Measurements from ENCODE around the gene WLS. TPM values are rescaled to one million over a fixed set of nuclear protein-coding genes. Genes with fewer than 3 reads are reported as not detected.

Gene WLS
- total RNA-seq, 2 experiments from 2014 or later = not detected

DNA sequence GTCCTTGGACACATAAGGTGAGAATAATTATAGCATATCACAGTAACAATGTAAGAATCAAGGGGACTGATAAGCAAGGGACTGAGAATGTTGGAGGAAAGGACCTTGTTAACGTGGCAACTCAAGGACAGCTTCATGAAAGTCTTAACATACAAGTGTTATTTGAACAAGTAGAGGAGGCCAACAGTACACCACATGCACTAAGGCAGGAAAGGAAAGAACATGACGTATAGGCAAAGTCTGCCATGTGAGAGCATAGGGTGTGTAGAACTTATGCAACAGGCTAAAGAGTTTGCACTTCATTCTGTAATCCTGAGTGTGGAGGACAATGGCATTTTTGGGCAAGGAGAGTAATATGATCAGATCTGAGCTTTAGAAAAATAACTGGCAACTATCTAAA lies 148.6 kb downstream of the WLS start:
- Mint-ChIP-seq H3K4me3 (no peak overlapping the region), H3K36me3 (no peaks in the 10 kb centered on the region), H3K9me3 (ENCODE audit: low read depth) (no peaks in the 10 kb centered on the region), H3K4me1 (no peaks in the 10 kb centered on the region), H3K27ac (no peak overlapping the region), H3K27me3 (no peaks in the 10 kb centered on the region)
- CTCF ChIA-PET = no interaction called here
- no peak for ATAC-seq
- no peak for DNase-seq

- CTCF ChIA-PET = no interaction called here
- no peaks in the 10 kb centered on the region for H3K9me3 Mint-ChIP-seq (ENCODE audit: low read depth)
- H3K36me3 Mint-ChIP-seq = no peaks in the 10 kb centered on the region
- no peak for ATAC-seq
- DNase-seq = no peak
- no peaks in the 10 kb centered on the region for H3K4me1 Mint-ChIP-seq
- no peaks in the 10 kb centered on the region for H3K27me3 Mint-ChIP-seq
- no peak overlapping the region for H3K27ac Mint-ChIP-seq
- no peak overlapping the region for H3K4me3 Mint-ChIP-seq
These were observed 150.5 kb downstream of the WLS start for GRCh38 chr1:68081775-68082283.

DNA sequence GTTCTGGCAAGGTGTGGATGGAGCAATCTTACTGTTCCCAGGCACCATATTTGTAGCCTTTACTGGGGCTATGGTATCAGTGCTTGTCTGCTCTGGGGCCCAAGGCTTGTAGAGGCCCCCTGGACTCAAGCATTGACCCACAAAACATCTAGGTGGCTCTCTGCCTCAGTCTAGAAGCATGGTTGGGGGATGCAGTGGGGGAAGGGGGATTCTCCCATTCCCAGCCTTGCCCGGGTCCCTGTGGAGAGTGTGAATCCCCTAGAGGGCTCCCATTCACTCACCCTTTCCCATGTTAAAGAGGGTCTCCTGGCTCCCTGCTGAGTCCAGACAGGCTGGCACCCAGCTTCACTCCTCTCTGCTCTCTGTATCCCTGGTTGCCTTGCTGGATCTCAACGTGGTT lies 153.7 kb downstream of the WLS start:
- DNase-seq (no peak), ATAC-seq (no peak)
- H3K27me3 Mint-ChIP-seq = no peaks in the 10 kb centered on the region
- no peak overlapping the region for H3K27ac Mint-ChIP-seq
- no peaks in the 10 kb centered on the region for H3K4me1 Mint-ChIP-seq
- H3K36me3 Mint-ChIP-seq = no peaks in the 10 kb centered on the region
- no peaks in the 10 kb centered on the region for H3K9me3 Mint-ChIP-seq (ENCODE audit: low read depth)
- no peak overlapping the region for H3K4me3 Mint-ChIP-seq
- CTCF ChIA-PET = no interaction called here

Small RNA genes lying within 50 kb of the gene (microRNA-seq; reads per million reads assigned to microRNA genes)
- gene MIR1262 = not detected

Other genes starting within 250 kb of the WLS start
- under 1 TPM in 1 of 2 experiments, not detected in 1; 0.26 TPM for gene DIRAS3, start 181.9 kb downstream of the WLS start, total RNA-seq
- gene RPE65, start 217.4 kb upstream of the WLS start, total RNA-seq = not detected

Data from activated CD8-positive, alpha-beta memory T cell treated with anti-CD3 and anti-CD28 coated beads, Interleukin-2, amount 10 ng/mL, durations not matched to agents 7 days and 5 days (primary cell).